Neuronal stem cell (in vitro differentiated cells): ENCODE data around the gene CA6.

Experiments used
- DNase-seq: peaks from one replicate; pipeline ENCODE4 v3.0.0-alpha.2; 2013; ENCODE audit warnings: low spot score
- H2AFZ ChIP-seq: one replicate; pipeline ENCODE4 v1.6.1; 2013; ENCODE audit warnings: mild to moderate bottlenecking, low read length, inconsistent platforms
- H2AK5ac ChIP-seq: 2 replicates; pipeline ENCODE4 v1.6.1; 2013; ENCODE audit warnings: low read depth, mild to moderate bottlenecking, inconsistent platforms, low read length, moderate library complexity, mixed read lengths
- H2BK120ac ChIP-seq: 2 replicates; pipeline ENCODE4 v1.6.1; 2013; ENCODE audit warnings: low read depth, mild to moderate bottlenecking, inconsistent platforms, low read length, moderate library complexity, mixed read lengths
- H2BK12ac ChIP-seq: one replicate; pipeline ENCODE4 v1.6.1; 2013; ENCODE audit warnings: low read length, inconsistent platforms
- H2BK15ac ChIP-seq: 2 replicates; pipeline ENCODE4 v1.6.1; 2013; ENCODE audit warnings: mild to moderate bottlenecking, low read length, inconsistent platforms, mixed read lengths
- H2BK5ac ChIP-seq: one replicate; pipeline ENCODE4 v1.6.1; 2013; ENCODE audit warnings: inconsistent platforms, mild to moderate bottlenecking, low read length, moderate library complexity
- H3K14ac ChIP-seq: one replicate; pipeline ENCODE4 v1.6.1; 2013; ENCODE audit warnings: low read length, inconsistent platforms
- H3K18ac ChIP-seq: 2 replicates; pipeline ENCODE4 v1.6.1; 2013; ENCODE audit warnings: low read length, inconsistent platforms
- H3K23ac ChIP-seq: 2 replicates; pipeline ENCODE4 v1.6.1; 2013; ENCODE audit warnings: low read depth, mild to moderate bottlenecking, mixed read lengths, low read length, inconsistent platforms; ENCODE audit not compliant: poor library complexity
- H3K27ac ChIP-seq: replicated peaks from 3 replicates; pipeline ENCODE4 v1.5.1; 2013; ENCODE audit warnings: low read length, inconsistent platforms
- H3K27me3 ChIP-seq, 3 experiments: 2 replicates each; pipeline ENCODE4 v1.6.1; 2013; ENCODE audit warnings: low read length in 3 of 3, mild to moderate bottlenecking in 2 of 3, inconsistent platforms in 1 of 3, low read depth in 1 of 3, mixed read lengths in 1 of 3, moderate library complexity in 1 of 3; ENCODE audit not compliant: control insufficient read depth in 3 of 3, insufficient read depth in 3 of 3
- H3K36me3 ChIP-seq, 2 donors: replicated peaks in 1 of 2; 2 replicates each; pipeline ENCODE4 v1.6.1; 2013; ENCODE audit warnings: low read length in 2 of 2; ENCODE audit not compliant: control insufficient read depth in 2 of 2, insufficient read depth in 2 of 2
- H3K4ac ChIP-seq: 2 replicates; pipeline ENCODE4 v1.6.1; 2013; ENCODE audit warnings: inconsistent platforms, mild to moderate bottlenecking, low read length, moderate library complexity
- H3K4me1 ChIP-seq, 2 donors: 1 replicate in 1 of 2; 2 replicates in 1 of 2; pipeline ENCODE4 v1.6.1; 2013; ENCODE audit warnings: low read length in 2 of 2, low read depth in 1 of 2; ENCODE audit not compliant: control insufficient read depth in 2 of 2, insufficient read depth in 1 of 2
- H3K4me2 ChIP-seq: one replicate; pipeline ENCODE4 v1.6.1; 2013; ENCODE audit warnings: mild to moderate bottlenecking, low read length, inconsistent platforms; ENCODE audit not compliant: insufficient read depth, poor library complexity, severe bottlenecking
- H3K4me3 ChIP-seq, 2 donors: 2 replicates each; pipeline ENCODE4 v1.5.1; 2013; ENCODE audit warnings: low read length in 2 of 2, mild to moderate bottlenecking in 2 of 2, inconsistent platforms in 1 of 2, moderate library complexity in 1 of 2
- H3K79me1 ChIP-seq: one replicate; pipeline ENCODE4 v1.6.1; 2013; ENCODE audit warnings: low read depth, mild to moderate bottlenecking, inconsistent platforms, low read length, moderate library complexity
- H3K9ac ChIP-seq: one replicate; pipeline ENCODE4 v1.6.1; 2013; ENCODE audit warnings: mild to moderate bottlenecking, low read depth, low read length, inconsistent platforms; ENCODE audit not compliant: poor library complexity
- H3K9me3 ChIP-seq, 2 donors: replicated peaks in 1 of 2; 2 replicates each; pipeline versions ENCODE3 to v1.6.1; 2013; ENCODE audit warnings: low read length in 2 of 2, mild to moderate bottlenecking in 2 of 2, inconsistent platforms in 1 of 2, low read depth in 1 of 2, mixed read lengths in 1 of 2, moderate library complexity in 1 of 2; ENCODE audit not compliant: control insufficient read depth in 2 of 2, insufficient read depth in 1 of 2
- H4K8ac ChIP-seq: one replicate; pipeline ENCODE4 v1.6.1; 2013; ENCODE audit warnings: low read depth, mild to moderate bottlenecking, inconsistent platforms, low read length, moderate library complexity
- H4K91ac ChIP-seq: one replicate; pipeline ENCODE4 v1.6.1; 2013; ENCODE audit warnings: low read length, low read depth, mild to moderate bottlenecking, inconsistent platforms; ENCODE audit not compliant: poor library complexity
- WGBS, 2 donors: extraction: QIAGEN DNeasy Blood & Tissue Kit; methylation state at CpG; one replicate each; pipeline ENCODE4 v1.1.7; 2013; ENCODE audit warnings: missing lambda C conversion rate in 2 of 2, mixed read lengths in 1 of 2; ENCODE audit not compliant: insufficient read length in 2 of 2, insufficient replicate concordance in 1 of 2; ENCODE audit errors: extremely low coverage in 2 of 2; 5-methylcytosine and 5-hydroxymethylcytosine counted together

CA6 gene

GRCh38 chr1:8976896-8977450 is 31.3 kb downstream of the CA6 start:
- H3K27ac ChIP-seq: no peak overlapping the region
- no peaks in the 10 kb centered on the region for H3K9me3 ChIP-seq
- no peak overlapping the region for H4K8ac ChIP-seq
- no peak overlapping the region for H2BK5ac ChIP-seq
- no peak overlapping the region for H2BK120ac ChIP-seq
- no peak overlapping the region for H2AFZ ChIP-seq
- H2AK5ac ChIP-seq: peak overlapping the region; percentile 61
- no peak overlapping the region for H3K4ac ChIP-seq
- H3K4me2 ChIP-seq: no peak overlapping the region
- H3K79me1 ChIP-seq: no peaks in the 10 kb centered on the region
- H3K18ac ChIP-seq: no peak overlapping the region
- no peak overlapping the region for H4K91ac ChIP-seq
- H3K27me3 ChIP-seq: no peaks in the 10 kb centered on the region
- H3K9ac ChIP-seq: no peak overlapping the region
- H3K4me1 ChIP-seq: no peaks in the 10 kb centered on the region
- H2BK15ac ChIP-seq: no peak overlapping the region
- H2BK12ac ChIP-seq: no peak overlapping the region
- DNase-seq: no peak
- H3K14ac ChIP-seq: no peak overlapping the region
- no CpG with 5 or more reads among the region's 20 CpGs for WGBS, 2 donors
- no peaks in the 10 kb centered on the region for H3K36me3 ChIP-seq
- H3K23ac ChIP-seq: peak overlapping the region; percentile 65
- H3K4me3 ChIP-seq: no peak overlapping the region

GRCh38 chr1:8980656-8981055 is 35.0 kb downstream of the CA6 start:
- Histone ChIP-seq H4K91ac (no peak overlapping the region), H3K79me1 (no peaks in the 10 kb centered on the region), H2AFZ (no peak overlapping the region), H3K14ac (no peak overlapping the region), H3K27me3 (no peaks in the 10 kb centered on the region), H3K4me2 (no peak overlapping the region), H3K9me3 (no peaks in the 10 kb centered on the region), H2BK15ac (no peak overlapping the region), H3K4me3 (no peak overlapping the region), H3K18ac (no peak overlapping the region), H3K4me1 (no peaks in the 10 kb centered on the region), H3K4ac (no peak overlapping the region), H3K23ac (no peak overlapping the region), H2BK120ac (no peak overlapping the region), H2BK12ac (no peak overlapping the region), H4K8ac (no peak overlapping the region), H2BK5ac (no peak overlapping the region), H3K27ac (no peak overlapping the region), H2AK5ac (no peak overlapping the region), H3K36me3 (no peaks in the 10 kb centered on the region), H3K9ac (no peak overlapping the region)
- DNase-seq: no peak
- WGBS, 2 donors: no CpG with 5 or more reads among the region's 3 CpGs

DNA sequence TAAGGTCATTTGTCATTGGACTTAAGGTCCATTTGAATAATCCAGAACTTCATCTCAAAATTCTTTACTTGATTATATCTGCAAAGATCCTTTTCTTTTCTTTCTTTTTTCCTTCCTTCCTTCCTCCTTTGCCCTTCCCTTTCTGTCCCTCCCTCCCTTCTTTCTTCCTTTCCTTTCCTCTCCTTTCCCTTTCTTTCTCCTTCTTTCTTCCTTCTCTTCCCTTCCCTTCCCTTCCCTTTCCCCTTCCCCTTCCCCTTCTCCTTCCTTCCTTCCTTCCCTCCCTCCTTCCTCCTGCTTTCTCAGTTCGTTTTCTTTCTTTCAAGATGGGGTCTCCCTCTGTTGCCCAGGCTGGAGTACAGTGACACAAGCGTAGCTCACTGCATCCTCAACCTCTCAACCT is 35.5 kb downstream of the CA6 start:
- Histone ChIP-seq H2BK12ac (no peak overlapping the region), H3K14ac (no peak overlapping the region), H3K23ac (no peak overlapping the region), H2BK5ac (no peak overlapping the region), H3K27ac (no peak overlapping the region), H3K4me3 (no peak overlapping the region), H2BK15ac (no peak overlapping the region), H3K36me3 (no peaks in the 10 kb centered on the region), H3K4ac (no peak overlapping the region), H2BK120ac (no peak overlapping the region), H4K91ac (no peak overlapping the region), H3K9ac (no peak overlapping the region), H2AFZ (no peak overlapping the region), H3K27me3 (no peaks in the 10 kb centered on the region), H3K79me1 (no peaks in the 10 kb centered on the region), H3K9me3 (no peaks in the 10 kb centered on the region), H3K18ac (no peak overlapping the region), H3K4me2 (no peak overlapping the region), H3K4me1 (no peaks in the 10 kb centered on the region), H4K8ac (no peak overlapping the region), H2AK5ac (no peak overlapping the region)
- no peak for DNase-seq
- WGBS, 2 donors: no CpG with 5 or more reads among the region's 2 CpGs

DNA sequence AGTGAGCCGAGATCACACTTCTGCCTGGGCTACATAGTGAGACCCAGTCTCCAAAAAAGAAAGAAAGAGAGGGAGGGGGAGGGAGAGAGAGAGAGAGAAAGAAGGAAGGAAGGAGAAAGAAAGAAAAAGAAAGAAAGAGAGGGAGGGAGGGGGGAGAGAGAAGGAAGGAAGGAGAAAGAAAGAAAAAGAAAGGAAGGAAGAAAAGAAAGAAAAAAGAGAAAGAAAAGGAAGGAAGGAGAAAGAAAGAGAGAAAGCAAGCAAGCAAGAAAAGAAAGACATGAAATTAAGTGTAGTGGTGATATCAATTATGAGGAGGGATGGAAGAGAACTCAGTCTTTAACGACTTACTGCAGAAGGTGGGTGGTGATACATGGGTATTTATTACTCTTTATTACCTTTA is 38.5 kb downstream of the CA6 start:
- Histone ChIP-seq H3K14ac (no peak overlapping the region), H4K8ac (no peak overlapping the region), H3K18ac (no peak overlapping the region), H3K27ac (no peak overlapping the region), H3K27me3 (no peaks in the 10 kb centered on the region), H3K4me3 (no peak overlapping the region), H3K36me3 (no peaks in the 10 kb centered on the region), H3K4me1 (no peaks in the 10 kb centered on the region), H3K79me1 (no peaks in the 10 kb centered on the region), H2BK120ac (no peak overlapping the region), H2AFZ (no peak overlapping the region), H2BK15ac (no peak overlapping the region), H4K91ac (no peak overlapping the region), H2BK5ac (no peak overlapping the region), H3K4me2 (no peak overlapping the region), H3K9me3 (no peaks in the 10 kb centered on the region), H3K9ac (no peak overlapping the region), H3K4ac (no peak overlapping the region), H2AK5ac (no peak overlapping the region), H3K23ac (no peak overlapping the region), H2BK12ac (no peak overlapping the region)
- no CpG with 5 or more reads among the region's 2 CpGs for WGBS, 2 donors
- DNase-seq: no peak
